OCI-LY7 (cell line): ENCODE measurements around the gene PKD1.

ENCODE experiments used
- EZH2phosphoT487 ChIP-seq: fragments of 200-600 bp; sonication (generic); IDR thresholded peaks from 2 replicates; pipeline ENCODE4 v1.6.1; 2018; ENCODE audit warnings: low read depth, borderline replicate concordance, mild to moderate bottlenecking, mixed run types, antibody characterized with exemption, low read length, moderate library complexity, mixed read lengths
- TF ChIP-seq, protein P1 (sequence below): fragments of 200-600 bp; sonication (generic); conservative IDR thresholded peaks from 2 replicates; pipeline ENCODE4 v1.5.1; 2014; ENCODE audit warnings: mild to moderate bottlenecking, antibody characterized with exemption, low read length, moderate library complexity, mixed read lengths

DNA sequence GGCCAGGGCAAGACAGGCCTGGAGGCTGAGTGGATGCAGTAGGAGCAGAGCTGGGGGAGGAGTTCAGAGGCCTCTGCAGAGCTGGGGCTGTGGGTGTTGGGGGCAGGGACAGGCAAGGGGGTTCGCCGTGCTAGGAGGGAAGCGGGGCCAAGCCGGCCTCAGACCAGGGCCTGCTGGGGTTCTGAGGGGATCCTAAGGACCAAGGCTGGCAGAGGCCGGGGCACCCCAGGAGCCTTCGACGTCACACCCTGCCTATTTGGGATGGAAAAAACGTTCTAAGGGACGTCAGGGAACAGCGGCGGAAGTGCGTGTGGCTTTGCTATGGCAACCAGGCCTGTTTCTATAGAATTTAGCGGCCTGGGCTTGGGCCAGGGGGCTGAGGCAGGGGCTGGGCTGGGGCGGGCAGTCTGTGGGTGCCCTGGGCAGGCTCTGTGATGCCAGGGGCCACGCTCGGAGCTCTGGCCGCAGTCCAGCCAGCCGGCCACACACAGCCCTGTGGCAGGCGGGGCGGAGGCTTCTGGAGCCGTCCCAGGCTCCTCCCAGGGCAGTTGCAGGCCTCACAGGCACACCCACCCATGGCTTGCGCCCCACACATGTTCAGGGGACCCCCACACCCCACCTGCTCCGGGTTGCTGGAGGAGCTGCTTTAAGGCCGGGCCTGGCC lies 23.6 kb upstream of the PKD1 start:
- TF ChIP-seq, protein P1, sequence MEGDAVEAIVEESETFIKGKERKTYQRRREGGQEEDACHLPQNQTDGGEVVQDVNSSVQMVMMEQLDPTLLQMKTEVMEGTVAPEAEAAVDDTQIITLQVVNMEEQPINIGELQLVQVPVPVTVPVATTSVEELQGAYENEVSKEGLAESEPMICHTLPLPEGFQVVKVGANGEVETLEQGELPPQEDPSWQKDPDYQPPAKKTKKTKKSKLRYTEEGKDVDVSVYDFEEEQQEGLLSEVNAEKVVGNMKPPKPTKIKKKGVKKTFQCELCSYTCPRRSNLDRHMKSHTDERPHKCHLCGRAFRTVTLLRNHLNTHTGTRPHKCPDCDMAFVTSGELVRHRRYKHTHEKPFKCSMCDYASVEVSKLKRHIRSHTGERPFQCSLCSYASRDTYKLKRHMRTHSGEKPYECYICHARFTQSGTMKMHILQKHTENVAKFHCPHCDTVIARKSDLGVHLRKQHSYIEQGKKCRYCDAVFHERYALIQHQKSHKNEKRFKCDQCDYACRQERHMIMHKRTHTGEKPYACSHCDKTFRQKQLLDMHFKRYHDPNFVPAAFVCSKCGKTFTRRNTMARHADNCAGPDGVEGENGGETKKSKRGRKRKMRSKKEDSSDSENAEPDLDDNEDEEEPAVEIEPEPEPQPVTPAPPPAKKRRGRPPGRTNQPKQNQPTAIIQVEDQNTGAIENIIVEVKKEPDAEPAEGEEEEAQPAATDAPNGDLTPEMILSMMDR: no peak
- no peak for TF ChIP-seq EZH2phosphoT487
